HG03469 (cell line): ENCODE data around the gene PRRG1.
"Not testable (repeated sequence)": the region's sequence is repeated elsewhere in the genome, so short reads cannot be mapped to it uniquely, and the experiment has no call there.

Experiments
- ATAC-seq: cut with Tn5 transposase; IDR thresholded peaks from one replicate; pipeline ENCODE4 v1.9.1; 2021; ENCODE audit warnings: mild to moderate bottlenecking, moderate library complexity, moderate number of reproducible peaks; ENCODE audit not compliant: unreplicated experiment

The PRRG1 gene

DNA sequence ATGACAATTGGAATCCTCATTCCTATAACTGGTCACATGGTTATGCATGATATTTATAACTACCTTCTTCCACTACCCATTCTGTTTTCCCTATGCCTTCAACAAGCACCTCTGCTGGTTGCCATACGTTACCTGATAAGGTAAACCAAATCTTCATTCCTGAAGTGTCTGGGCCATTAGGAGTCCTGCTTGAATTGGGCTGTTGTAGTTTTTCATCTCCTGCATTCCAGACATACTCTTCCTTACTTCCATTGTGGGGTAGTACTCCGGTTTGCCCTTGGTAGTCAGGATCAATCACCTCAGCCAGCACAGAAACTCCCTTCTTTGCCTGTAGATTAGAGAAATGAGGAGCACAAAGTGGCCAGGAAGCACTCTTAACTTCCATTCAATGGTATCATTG lies 113.2 kb downstream of the PRRG1 start:
- ATAC-seq, result no peak

DNA sequence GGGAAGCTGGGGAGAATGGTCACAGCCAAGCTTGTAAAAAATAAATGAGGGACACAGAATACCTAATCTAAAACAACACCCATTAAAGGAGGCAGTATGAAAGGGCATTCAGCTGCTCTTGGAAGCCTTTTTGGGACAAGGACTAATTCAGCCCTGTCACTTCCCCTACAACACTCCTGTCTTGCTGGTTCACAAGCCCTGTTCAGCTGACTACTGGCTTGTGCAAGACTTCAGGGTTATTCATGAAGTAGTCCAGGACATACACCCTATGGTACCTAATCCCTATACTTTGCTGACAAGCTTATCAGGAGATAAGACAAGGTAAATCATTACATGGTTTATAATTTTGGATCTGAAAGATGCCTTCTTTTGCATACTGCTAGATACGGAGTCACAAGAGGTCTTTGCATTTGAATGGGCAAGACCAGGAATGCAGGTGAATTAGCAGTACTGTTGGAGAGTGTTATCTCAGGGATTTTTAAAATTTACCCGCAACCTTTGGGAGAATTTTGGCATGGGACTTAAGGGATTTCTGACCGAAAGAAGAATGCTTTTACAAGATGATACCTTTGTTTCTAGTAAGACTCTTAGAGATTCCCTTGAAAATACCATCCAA lies 119.1 kb downstream of the PRRG1 start:
- ATAC-seq, result no peak

DNA sequence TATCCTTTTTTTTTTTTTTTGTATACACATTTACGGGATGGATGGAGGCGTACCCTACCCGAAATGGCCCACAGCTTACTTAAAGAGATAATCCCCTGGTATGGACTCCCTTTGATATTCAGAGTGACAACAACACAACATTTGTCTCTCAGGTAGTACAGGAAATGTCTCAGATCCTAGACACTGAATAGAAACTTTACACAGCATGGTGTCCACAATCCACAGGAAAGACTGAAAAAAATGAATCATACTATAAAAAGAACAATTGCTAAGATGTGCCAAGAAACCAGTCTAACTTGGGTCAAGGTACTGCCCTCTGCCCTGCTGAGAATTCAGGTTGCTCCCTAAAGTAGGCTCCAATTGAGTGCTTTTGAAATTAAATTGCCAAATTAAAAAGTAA lies 121.5 kb downstream of the PRRG1 start:
- no peak for ATAC-seq

GRCh38 chrX:37472836-37473235 lies 123.7 kb downstream of the PRRG1 start:
- no peak for ATAC-seq

GRCh38 chrX:37474478-37474877 lies 125.3 kb downstream of the PRRG1 start:
- no peak for ATAC-seq

DNA sequence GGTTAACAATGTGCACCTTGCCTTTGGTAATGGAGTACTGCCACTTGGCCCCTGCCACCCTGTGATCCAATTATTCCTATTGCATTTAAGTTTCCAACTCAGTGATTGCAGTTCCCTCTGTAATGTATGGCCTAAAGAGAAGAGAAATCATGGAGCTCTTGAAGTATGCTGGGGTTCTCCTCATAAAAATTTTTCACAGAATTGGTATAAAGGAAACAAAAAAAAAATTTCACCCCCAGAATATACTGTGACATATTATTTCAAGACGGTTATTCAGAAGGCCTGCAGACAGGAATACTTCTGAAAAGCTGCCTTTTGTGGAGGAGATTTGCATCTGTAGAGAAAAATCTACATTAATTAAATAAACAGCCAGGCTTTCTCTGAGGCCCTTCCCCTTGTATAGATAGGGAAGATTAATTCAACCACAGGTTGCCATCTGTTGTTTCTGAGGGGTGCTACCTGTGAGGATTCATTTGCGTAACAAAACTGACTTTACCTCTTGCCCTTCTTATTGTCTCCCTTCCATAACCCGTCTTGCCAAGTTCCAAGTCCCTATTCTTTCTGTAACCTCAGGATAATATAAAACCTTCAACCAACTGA lies 127.5 kb downstream of the PRRG1 start:
- ATAC-seq, result no peak

DNA sequence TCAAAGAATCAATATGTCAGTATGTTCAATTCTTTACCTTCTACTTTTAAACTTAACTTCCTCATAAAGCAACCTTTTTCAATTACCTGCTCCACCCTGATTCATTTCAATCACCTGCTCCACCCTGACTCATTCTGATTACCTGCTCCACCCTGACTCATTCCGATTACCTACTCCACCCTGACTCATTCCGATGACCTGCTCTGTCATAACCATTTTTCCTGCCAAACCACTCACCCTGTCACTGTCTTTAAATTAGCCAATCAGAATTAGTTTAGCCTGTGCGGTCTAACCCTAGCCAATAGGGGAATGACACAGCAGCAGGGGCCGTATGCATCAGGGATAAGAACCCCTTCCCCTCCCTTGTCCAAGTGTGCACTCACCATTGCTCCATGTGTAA lies 135.2 kb downstream of the PRRG1 start:
- not testable (repeated sequence) for ATAC-seq

GRCh38 chrX:37485429-37485828 lies 136.3 kb downstream of the PRRG1 start:
- ATAC-seq, result no peak

DNA sequence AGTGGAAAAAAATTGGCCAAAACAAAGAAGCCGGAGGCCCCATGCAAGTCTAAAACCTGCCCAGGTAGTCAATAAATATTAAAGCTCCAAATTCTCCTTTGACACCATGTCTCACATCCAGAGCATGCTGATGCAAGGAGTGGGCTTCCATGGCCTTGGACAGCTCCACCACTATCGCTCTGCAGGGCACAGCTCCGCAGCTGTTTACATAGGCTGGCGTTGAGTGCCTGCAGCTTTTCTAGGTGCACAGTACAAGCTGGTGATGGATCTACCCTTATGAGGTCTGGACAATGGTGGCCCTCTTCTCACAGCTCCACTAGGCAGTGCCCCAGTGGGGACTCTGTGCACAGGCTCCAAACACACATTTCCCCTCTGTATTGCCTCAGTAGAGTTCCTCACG lies 138.1 kb downstream of the PRRG1 start:
- ATAC-seq, result no peak

- no peak for ATAC-seq
These were observed 139.2 kb downstream of the PRRG1 start for GRCh38 chrX:37488323-37488722.

- ATAC-seq, result no peak
These were observed 142.5 kb downstream of the PRRG1 start for GRCh38 chrX:37491686-37492085.

DNA sequence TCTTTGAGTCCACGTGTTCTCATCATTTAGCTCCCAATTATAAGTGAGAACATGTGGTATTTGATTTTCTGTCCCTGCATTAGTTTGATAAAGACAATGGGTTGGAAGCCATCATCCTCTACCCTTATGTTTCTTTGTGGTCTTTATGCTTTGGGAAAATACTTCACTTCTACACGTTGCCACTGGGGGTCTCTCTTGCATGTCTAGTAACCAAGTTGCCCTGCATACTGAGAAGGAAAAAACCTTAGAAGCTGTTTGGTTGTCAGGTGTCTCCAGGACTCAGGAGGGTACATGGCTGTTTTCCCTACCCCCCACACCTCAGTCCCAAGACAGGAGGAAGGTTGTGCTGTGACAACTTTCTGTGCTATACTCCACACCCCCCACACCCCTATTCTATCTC lies 146.6 kb downstream of the PRRG1 start:
- ATAC-seq, result peak; percentile 64

DNA sequence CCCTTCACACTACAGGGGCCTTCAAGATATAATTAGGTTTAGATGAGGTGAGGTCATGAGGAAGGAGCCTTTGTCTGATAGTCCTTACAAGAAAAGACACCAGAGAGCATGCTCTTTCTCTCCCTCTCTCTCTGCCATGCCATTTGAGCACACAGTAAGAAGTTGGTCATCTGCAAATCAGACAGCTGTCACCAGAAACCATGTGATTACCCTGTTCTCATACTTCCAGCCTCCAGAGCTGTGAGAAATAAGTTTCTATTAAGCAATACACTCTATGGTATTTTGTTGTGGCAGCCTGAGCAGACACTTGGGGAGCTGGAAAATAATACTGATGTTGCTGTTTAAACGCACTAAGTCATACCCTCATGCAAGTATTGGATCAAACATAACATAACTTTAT lies 148.0 kb downstream of the PRRG1 start:
- ATAC-seq, result not testable (repeated sequence)

- ATAC-seq, result not testable (repeated sequence)
These were observed 149.2 kb downstream of the PRRG1 start for GRCh38 chrX:37498323-37498722.

GRCh38 chrX:37499649-37500048 lies 150.5 kb downstream of the PRRG1 start:
- not testable (repeated sequence) for ATAC-seq

DNA sequence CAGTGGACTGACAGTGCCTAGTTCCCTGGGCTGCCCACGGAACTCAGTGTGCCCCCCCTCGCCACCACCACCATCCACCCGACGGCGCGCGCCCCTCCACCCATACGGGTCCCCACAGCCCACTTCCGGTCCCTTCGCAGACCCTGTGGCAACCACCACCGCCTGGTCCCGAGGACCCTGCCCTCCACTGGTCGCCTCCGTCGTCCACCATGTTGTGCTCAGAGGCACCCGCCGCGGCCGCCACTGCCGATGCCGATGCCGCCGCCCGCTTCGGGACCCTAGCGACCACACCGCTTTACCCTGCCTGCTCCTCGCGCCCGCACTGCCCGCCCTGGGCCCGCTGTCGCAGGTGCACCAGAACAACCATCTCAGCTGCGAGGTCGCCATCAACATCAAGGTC lies 155.8 kb downstream of the PRRG1 start:
- no peak for ATAC-seq
